ENCODE results near the gene ZNF625.

DNA sequence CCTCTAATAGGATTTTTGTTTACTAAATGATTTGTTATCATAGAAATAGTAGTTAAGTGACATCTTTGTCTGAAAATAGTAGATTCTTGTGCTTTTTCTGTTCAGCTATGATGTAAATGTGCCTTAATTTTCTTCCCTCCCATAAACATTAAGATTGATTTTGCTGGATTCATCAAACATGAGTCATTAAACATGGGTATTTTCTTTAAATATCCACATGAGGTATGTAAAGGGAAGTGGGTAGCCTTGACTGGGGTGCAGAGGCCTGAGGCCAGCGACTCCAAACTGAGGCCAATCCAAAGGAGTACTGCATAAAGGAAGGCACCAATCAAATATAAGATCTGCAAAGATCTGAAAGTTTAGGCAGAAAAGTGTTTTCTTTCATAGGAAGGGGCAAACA is 10.1 kb upstream of the ZNF625 start:
- TF ChIP-seq, protein P1, sequence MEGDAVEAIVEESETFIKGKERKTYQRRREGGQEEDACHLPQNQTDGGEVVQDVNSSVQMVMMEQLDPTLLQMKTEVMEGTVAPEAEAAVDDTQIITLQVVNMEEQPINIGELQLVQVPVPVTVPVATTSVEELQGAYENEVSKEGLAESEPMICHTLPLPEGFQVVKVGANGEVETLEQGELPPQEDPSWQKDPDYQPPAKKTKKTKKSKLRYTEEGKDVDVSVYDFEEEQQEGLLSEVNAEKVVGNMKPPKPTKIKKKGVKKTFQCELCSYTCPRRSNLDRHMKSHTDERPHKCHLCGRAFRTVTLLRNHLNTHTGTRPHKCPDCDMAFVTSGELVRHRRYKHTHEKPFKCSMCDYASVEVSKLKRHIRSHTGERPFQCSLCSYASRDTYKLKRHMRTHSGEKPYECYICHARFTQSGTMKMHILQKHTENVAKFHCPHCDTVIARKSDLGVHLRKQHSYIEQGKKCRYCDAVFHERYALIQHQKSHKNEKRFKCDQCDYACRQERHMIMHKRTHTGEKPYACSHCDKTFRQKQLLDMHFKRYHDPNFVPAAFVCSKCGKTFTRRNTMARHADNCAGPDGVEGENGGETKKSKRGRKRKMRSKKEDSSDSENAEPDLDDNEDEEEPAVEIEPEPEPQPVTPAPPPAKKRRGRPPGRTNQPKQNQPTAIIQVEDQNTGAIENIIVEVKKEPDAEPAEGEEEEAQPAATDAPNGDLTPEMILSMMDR (IDR thresholded peaks at IDR 0.05) = no peak
- TF ChIP-seq POLR2A (IDR thresholded peaks at IDR 0.05) (no peak), EP300 (IDR thresholded peaks at IDR 0.05) (no peak)
